PC-9 (cell line): ENCODE data around the gene SIK3. TPM values are rescaled to one million over a fixed set of nuclear protein-coding genes. Genes with fewer than 3 reads are reported as not detected.

Experiments
- BruUV-seq: library from RNA; stranded (reverse); fragments of 400-500 nt; replicated peaks from 2 replicates; lab custom pipeline; 2021; lab: Mats Ljungman, UMichigan
- CTCF ChIA-PET: fragments of 300-600 bp; sonication (Branson Sonifier 250); formaldehyde crosslinking; loops from one replicate; lab custom pipeline; 2022; ENCODE audit warnings: antibody characterized with exemption; lab: Charles Lee
- POLR2A ChIA-PET: fragments of 300-600 bp; sonication (Branson Sonifier 250); formaldehyde crosslinking; loops from one replicate; lab custom pipeline; 2022; ENCODE audit warnings: antibody characterized with exemption; ENCODE audit not compliant: unreplicated experiment; lab: Charles Lee
- DNase-seq, 2 experiments: peaks; one replicate each; pipeline versions ENCODE4 v3.0.0 to v3.0.0-alpha.2; 2015 to 2022; ENCODE audit warnings: mixed read lengths in 1 of 2
- H2AFZ ChIP-seq: fragments of 200-600 bp; sonication (generic); 2 replicates; pipeline ENCODE4 v1.8.1; 2017; ENCODE audit warnings: antibody characterized with exemption
- H3F3A ChIP-seq: fragments of 200-600 bp; sonication (generic); 2 replicates; pipeline ENCODE4 v1.8.1; 2017; ENCODE audit warnings: antibody characterized with exemption, mild to moderate bottlenecking, low read depth; ENCODE audit not compliant: insufficient read depth
- H3K27ac ChIP-seq: fragments of 200-600 bp; sonication (generic); 2 replicates; pipeline ENCODE4 v1.6.1; 2016; ENCODE audit warnings: mixed run types
- H3K27me3 ChIP-seq: fragments of 200-600 bp; sonication (generic); 2 replicates; pipeline ENCODE4 v1.6.1; 2016; ENCODE audit warnings: low read depth, mixed run types; ENCODE audit not compliant: insufficient read depth
- H3K36me3 ChIP-seq: fragments of 200-600 bp; sonication (generic); 2 replicates; pipeline ENCODE4 v1.6.1; 2016; ENCODE audit warnings: low read depth, mixed run types
- H3K4me1 ChIP-seq: fragments of 200-600 bp; sonication (generic); replicated peaks from 2 replicates; pipeline ENCODE4 v1.6.1; 2016; ENCODE audit warnings: mixed run types; ENCODE audit not compliant: insufficient read depth
- H3K4me2 ChIP-seq: fragments of 200-600 bp; sonication (generic); 2 replicates; pipeline ENCODE4 v1.6.1; 2017; ENCODE audit warnings: mixed run types
- H3K4me3 ChIP-seq: fragments of 200-600 bp; sonication (generic); 2 replicates; pipeline ENCODE4 v1.6.1; 2016; ENCODE audit warnings: mixed run types
- H3K79me2 ChIP-seq: fragments of 200-600 bp; sonication (generic); 2 replicates; pipeline ENCODE4 v1.6.1; 2017; ENCODE audit warnings: low read depth, mixed run types
- H3K9me2 ChIP-seq: fragments of 200-600 bp; sonication (generic); 2 replicates; pipeline ENCODE4 v1.8.1; 2017; ENCODE audit warnings: mild to moderate bottlenecking; ENCODE audit not compliant: insufficient read depth
- H3K9me3 ChIP-seq: fragments of 200-600 bp; sonication (generic); 2 replicates; pipeline ENCODE4 v1.8.1; 2016; ENCODE audit warnings: low read depth; ENCODE audit not compliant: insufficient read depth
- H4K20me1 ChIP-seq: fragments of 200-600 bp; sonication (generic); 2 replicates; pipeline ENCODE4 v1.8.1; 2017; ENCODE audit not compliant: insufficient read depth
- EZH2 ChIP-seq: fragments of 200-600 bp; sonication (generic); IDR thresholded peaks from 2 replicates; pipeline ENCODE4 v1.8.0; 2017; ENCODE audit warnings: antibody characterized with exemption, low read depth
- intact Hi-C: fragments of 100-400 bp; cut with micrococcal nuclease; formaldehyde crosslinking; loops from one replicate; pipeline ENCODE4 v1.10.0; 2022; ENCODE audit not compliant: unreplicated experiment
- total RNA-seq: library from RNA; stranded (reverse); gene quantifications from 2 replicates; pipeline ENCODE4 v1.2.3, GENCODE V29; 2021
- TF ChIP-seq, protein P1 (sequence below): fragments of 200-600 bp; sonication (generic); conservative IDR thresholded peaks from 2 replicates; pipeline ENCODE4 v1.6.1; 2017; ENCODE audit warnings: mixed run types, antibody characterized with exemption, mild to moderate bottlenecking, moderate library complexity

SIK3 gene
- total RNA-seq, 1 experiment from 2014 or later: 30.2 TPM

DNA sequence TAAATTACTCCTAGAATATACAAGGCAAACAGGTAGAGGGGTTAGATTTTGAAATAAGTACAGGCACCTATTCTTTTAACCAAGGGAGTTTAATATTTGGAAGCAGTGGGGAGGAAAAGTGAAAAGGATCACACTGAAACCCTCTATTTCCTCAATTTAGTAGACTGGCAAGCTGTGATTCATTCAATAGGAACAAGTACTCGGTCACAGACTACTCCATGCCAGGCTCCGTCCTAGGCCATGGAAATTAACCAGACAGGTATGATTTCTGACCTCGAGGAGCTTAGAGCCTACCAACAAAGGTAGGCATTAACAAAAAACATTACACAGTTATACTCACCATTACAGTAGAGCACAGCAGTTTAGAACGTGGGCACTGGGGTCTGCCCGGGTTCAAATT is 40.9 kb downstream of the SIK3 start:
- Histone ChIP-seq H3K79me2 (peaks cover 55% of the 10 kb centered on the region), H3K4me2 (no peak overlapping the region), H3K36me3 (no peaks in the 10 kb centered on the region), H3K27me3 (no peaks in the 10 kb centered on the region), H3F3A (peaks cover 4% of the 10 kb centered on the region; the same call in 1 of the 2 replicates), H3K9me2 (no peaks in the 10 kb centered on the region), H3K9me3 (no peaks in the 10 kb centered on the region), H4K20me1 (peaks cover 11% of the 10 kb centered on the region; the same call in 1 of the 2 replicates), H3K4me1 (no peaks in the 10 kb centered on the region), H2AFZ (no peak overlapping the region), H3K27ac (no peak overlapping the region), H3K4me3 (no peak overlapping the region)
- no peak for DNase-seq
- ChIA-PET POLR2A (no interaction called here), CTCF (no interaction called here)
- TF ChIP-seq, protein P1, sequence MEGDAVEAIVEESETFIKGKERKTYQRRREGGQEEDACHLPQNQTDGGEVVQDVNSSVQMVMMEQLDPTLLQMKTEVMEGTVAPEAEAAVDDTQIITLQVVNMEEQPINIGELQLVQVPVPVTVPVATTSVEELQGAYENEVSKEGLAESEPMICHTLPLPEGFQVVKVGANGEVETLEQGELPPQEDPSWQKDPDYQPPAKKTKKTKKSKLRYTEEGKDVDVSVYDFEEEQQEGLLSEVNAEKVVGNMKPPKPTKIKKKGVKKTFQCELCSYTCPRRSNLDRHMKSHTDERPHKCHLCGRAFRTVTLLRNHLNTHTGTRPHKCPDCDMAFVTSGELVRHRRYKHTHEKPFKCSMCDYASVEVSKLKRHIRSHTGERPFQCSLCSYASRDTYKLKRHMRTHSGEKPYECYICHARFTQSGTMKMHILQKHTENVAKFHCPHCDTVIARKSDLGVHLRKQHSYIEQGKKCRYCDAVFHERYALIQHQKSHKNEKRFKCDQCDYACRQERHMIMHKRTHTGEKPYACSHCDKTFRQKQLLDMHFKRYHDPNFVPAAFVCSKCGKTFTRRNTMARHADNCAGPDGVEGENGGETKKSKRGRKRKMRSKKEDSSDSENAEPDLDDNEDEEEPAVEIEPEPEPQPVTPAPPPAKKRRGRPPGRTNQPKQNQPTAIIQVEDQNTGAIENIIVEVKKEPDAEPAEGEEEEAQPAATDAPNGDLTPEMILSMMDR: no peak
- no peak for TF ChIP-seq EZH2
- intact Hi-C loops: no loop called here
- no TSS peak for BruUV-seq

DNA sequence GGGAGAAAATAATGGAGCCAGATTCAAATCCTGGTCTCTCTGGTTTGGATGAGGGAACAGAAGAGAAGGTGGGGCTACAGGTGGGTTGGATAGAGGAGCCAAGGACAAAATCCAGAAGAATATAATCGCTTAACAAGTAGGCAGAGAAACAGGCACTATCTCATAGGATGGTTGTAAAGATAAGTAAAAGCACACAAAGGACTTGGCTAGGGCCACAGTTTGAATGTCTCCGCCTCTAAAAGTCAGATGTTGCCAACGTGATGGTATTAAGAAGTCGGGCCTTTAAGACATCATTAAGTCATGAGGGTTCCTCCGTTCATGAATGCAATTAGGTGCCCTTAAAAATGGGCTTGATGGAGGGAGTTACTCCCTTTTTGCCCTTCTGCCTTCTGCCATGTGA is 42.8 kb downstream of the SIK3 start:
- H3K36me3 ChIP-seq: no peaks in the 10 kb centered on the region
- CTCF ChIA-PET: no interaction called here
- peaks cover 4% of the 10 kb centered on the region; the same call in 1 of the 2 replicates for H3F3A ChIP-seq
- peaks cover 16% of the 10 kb centered on the region; the same call in 1 of the 2 replicates for H4K20me1 ChIP-seq
- intact Hi-C loops: no loop called here
- no peak overlapping the region for H3K4me2 ChIP-seq
- POLR2A ChIA-PET: no interaction called here
- no peaks in the 10 kb centered on the region for H3K9me2 ChIP-seq
- no peak for DNase-seq
- H3K4me1 ChIP-seq: no peaks in the 10 kb centered on the region
- H3K79me2 ChIP-seq: peaks cover 39% of the 10 kb centered on the region
- no peaks in the 10 kb centered on the region for H3K27me3 ChIP-seq
- no peaks in the 10 kb centered on the region for H3K9me3 ChIP-seq
- H3K27ac ChIP-seq: no peak overlapping the region
- no peak overlapping the region for H2AFZ ChIP-seq
- BruUV-seq: no TSS peak
- no peak for TF ChIP-seq EZH2
- H3K4me3 ChIP-seq: no peak overlapping the region

DNA sequence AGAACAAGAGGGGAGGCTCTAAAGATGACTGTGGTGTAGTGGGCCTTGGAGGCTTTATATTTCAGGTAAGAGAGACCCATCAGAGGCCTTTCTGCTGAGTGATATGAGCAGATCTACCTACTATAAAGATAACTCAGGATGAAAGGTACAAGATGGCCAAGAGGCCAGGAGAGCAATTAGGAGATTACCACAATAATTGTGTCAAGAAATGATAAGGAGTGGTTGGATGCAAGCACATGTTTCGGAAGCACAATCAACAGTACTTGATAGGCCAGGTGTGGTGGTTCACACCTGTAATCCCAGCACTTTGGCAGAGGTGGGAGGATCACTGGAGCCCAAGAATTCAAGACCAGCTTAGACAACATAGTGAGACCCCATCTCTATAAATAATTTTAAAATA is 43.8 kb downstream of the SIK3 start:
- no peak overlapping the region for H2AFZ ChIP-seq
- no peak overlapping the region for H3K27ac ChIP-seq
- H3K27me3 ChIP-seq: no peaks in the 10 kb centered on the region
- ChIA-PET POLR2A (no interaction called here), CTCF (no interaction called here)
- H3K4me2 ChIP-seq: no peak overlapping the region
- no TSS peak for BruUV-seq
- no peaks in the 10 kb centered on the region for H3K4me1 ChIP-seq
- H3K4me3 ChIP-seq: no peak overlapping the region
- H3K9me2 ChIP-seq: no peaks in the 10 kb centered on the region
- peaks cover 16% of the 10 kb centered on the region; the same call in 1 of the 2 replicates for H4K20me1 ChIP-seq
- no peak for TF ChIP-seq EZH2
- TF ChIP-seq, protein P1: no peak
- peaks cover 4% of the 10 kb centered on the region; the same call in 1 of the 2 replicates for H3F3A ChIP-seq
- no peaks in the 10 kb centered on the region for H3K9me3 ChIP-seq
- DNase-seq: no peak
- H3K36me3 ChIP-seq: no peaks in the 10 kb centered on the region
- peaks cover 36% of the 10 kb centered on the region for H3K79me2 ChIP-seq
- intact Hi-C loops: no loop called here
